Spleen (tissue), 11 donors: ENCODE measurements around the gene ARHGEF2. TPM values are rescaled to one million over a fixed set of nuclear protein-coding genes. Genes with fewer than 3 reads are reported as not detected.
A peak's percentile ranks its signal among the peaks of the same experiment; 100 is the strongest.

Source experiments
- DNase-seq: peaks from one replicate; pipeline ENCODE4 v3.0.0-alpha.2; 2020
- H3K27ac ChIP-seq, 8 donors: fragments of 200-600 bp; sonication (generic) in 7 of 8; 1 replicate in 4 of 8; 2 replicates in 4 of 8; pipeline versions ENCODE4 v1.5.0 to v1.8.0; 2016 to 2021; ENCODE audit warnings: inconsistent platforms in 4 of 8, mild to moderate bottlenecking in 4 of 8, moderate library complexity in 1 of 8
- H3K27me3 ChIP-seq, 7 donors: fragments of 200-600 bp; sonication (generic) in 6 of 7; replicated peaks in 1 of 7; 1 replicate in 4 of 7; 2 replicates in 3 of 7; pipeline versions ENCODE4 v1.5.0 to v1.8.0; 2016 to 2021; ENCODE audit warnings: inconsistent platforms in 3 of 7, mild to moderate bottlenecking in 1 of 7
- H3K36me3 ChIP-seq, 6 donors: fragments of 200-600 bp; sonication (generic) in 5 of 6; 1 replicate in 4 of 6; 2 replicates in 2 of 6; pipeline versions ENCODE4 v1.5.0 to v1.8.0; 2016 to 2021; ENCODE audit warnings: inconsistent platforms in 2 of 6
- H3K4me1 ChIP-seq, 6 donors: fragments of 200-600 bp; sonication (generic) in 5 of 6; 1 replicate in 3 of 6; 2 replicates in 3 of 6; pipeline versions ENCODE4 v1.5.0 to v1.8.0; 2016 to 2021; ENCODE audit warnings: inconsistent platforms in 3 of 6
- H3K4me3 ChIP-seq, 8 donors: fragments of 200-600 bp; sonication (generic) in 7 of 8; 1 replicate in 4 of 8; 2 replicates in 4 of 8; pipeline versions ENCODE4 v1.5.0 to v1.8.0; 2016 to 2021; ENCODE audit warnings: inconsistent platforms in 4 of 8, mild to moderate bottlenecking in 4 of 8, moderate library complexity in 2 of 8
- H3K9me3 ChIP-seq, 8 donors: fragments of 200-600 bp; sonication (generic) in 7 of 8; 1 replicate in 4 of 8; 2 replicates in 4 of 8; pipeline versions ENCODE4 v1.5.0 to v1.8.0; 2016 to 2021; ENCODE audit warnings: inconsistent platforms in 4 of 8
- POLR2A ChIP-seq, 3 donors: fragments of 450-650 bp; IDR thresholded peaks; one replicate each; pipeline ENCODE4 v1.5.1; 2017; ENCODE audit warnings: antibody characterized with exemption in 3 of 3, mild to moderate bottlenecking in 1 of 3
- POLR2AphosphoS5 ChIP-seq, 3 donors: sonication (generic); formaldehyde crosslinking; IDR thresholded peaks; one replicate each; pipeline ENCODE4 v1.5.1; 2017; ENCODE audit warnings: antibody characterized with exemption in 3 of 3
- WGBS, 5 donors: extraction: QIAGEN DNeasy Blood & Tissue Kit in 3 of 5; methylation state at CpG; one replicate each; pipeline versions ENCODE4 v1.1.5 to v1.1.7; 2013 to 2018; 5-methylcytosine and 5-hydroxymethylcytosine counted together
- intact Hi-C: fragments of 100-400 bp; cut with DNase I; formaldehyde crosslinking; loops from one replicate; pipeline ENCODE4 v1.15.0; 2023; ENCODE audit warnings: low total_unique reads
- polyA plus RNA-seq, 3 donors: library from polyadenylated mRNA; stranded (reverse); fragments of 200-250 nt; gene quantifications; one replicate each; pipeline ENCODE4 v1.2.1, GENCODE V29; 2013
- total RNA-seq, 7 donors: library from RNA; depleted of rRNA in 3 of 7; stranded (reverse); fragments of >200 nt in 3 of 7; fragmentation: NEBNext Ultra II Directional in 4 of 7; extraction: Animal tissue kit (Norgen Biotek cat#: 25700) in 4 of 7; gene quantifications; one replicate each; pipeline versions ENCODE4 v1.1.0 to v1.2.1, GENCODE V29; 2016 to 2021
- TF ChIP-seq, protein P1 (sequence below), 11 experiments: fragments of 200-600 bp in 7 of 11; fragments of 450-650 bp in 4 of 11; sonication (generic) in 4 of 11; IDR thresholded peaks in 8 of 11; conservative IDR thresholded peaks in 3 of 11; 1 replicate in 7 of 11; 2 replicates in 4 of 11; pipeline versions ENCODE4 v1.4.0 to v1.8.0; 2016 to 2021; ENCODE audit warnings: antibody characterized with exemption in 11 of 11, inconsistent platforms in 4 of 11, mild to moderate bottlenecking in 1 of 11
- donor health status: healthy with polysubstance abuse.
- donor health status: DM: no; HTN: no; CAD: no; lungs with moderate emphysema.
- donor health status: DM: no; HTN: no; CAD: no.
- donor health status: Bipolar disorder and iron deficiency.
- donor health status: healthy.
- donor health status: DM: no; HTN: no; CAD: no.
- donor health status: DM: yes; HTN: yes; CAD: no.

Gene ARHGEF2
- total and polyA plus RNA-seq, 10 donors: 45.1 to 228 (median 167) TPM

DNA sequence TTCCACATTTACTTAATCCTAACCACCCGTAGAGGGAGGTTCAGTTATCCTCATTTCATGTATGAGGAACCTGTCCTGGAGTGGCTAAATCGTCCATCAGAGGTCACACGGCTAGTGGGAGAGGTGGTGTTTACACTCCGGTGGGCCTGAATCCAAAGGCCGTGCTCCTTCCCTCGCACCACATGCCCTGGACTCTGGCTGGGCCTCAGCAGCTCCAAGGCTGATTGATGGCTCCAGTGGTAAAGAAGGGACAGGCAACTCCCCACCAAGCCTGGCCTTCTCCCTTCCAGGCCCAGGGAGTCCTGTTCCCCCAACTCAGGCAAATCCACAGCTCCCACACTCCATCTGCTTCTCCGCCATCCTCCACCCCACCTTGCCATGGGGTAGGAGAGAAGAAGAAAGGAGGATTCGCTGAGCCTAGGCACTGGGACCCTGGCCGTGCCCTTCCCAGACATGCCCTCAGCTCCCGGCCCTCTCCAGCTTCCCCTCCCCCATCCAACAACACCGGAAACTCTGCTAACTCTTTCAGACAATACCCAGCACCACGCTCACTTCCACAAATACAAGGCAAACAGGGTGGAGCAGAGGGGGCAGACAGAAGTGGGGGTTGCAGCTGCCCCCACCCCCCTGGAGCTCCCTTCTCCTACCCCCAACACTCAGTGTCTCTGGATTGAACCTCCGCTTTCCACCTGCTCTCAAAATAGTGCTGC, 10.9 kb downstream of the ARHGEF2 start:
- Histone ChIP-seq H3K4me3 (peak overlapping the region in 3 of 8 donors; percentile 0 to 41 (median 13)), H3K27ac (peak overlapping the region; percentile 55 to 99 (median 92)), H3K36me3 (peaks cover 3 to 89% (median 61%) of the 10 kb centered on the region in 6 donors), H3K4me1 (peaks cover 66 to 97% (median 83%) of the 10 kb centered on the region in 6 donors), H3K9me3 (no peaks in the 10 kb centered on the region), H3K27me3 (no peaks in the 10 kb centered on the region)
- WGBS, 5 donors: 26 to 43% (median 29%) methylated on average over 10 to 13 of the region's 13 CpGs
- peak; percentile 79 for DNase-seq
- TF ChIP-seq POLR2AphosphoS5 (IDR thresholded peaks at IDR 0.05) (peak; percentile 56 to 59 (median 57)), POLR2A (IDR thresholded peaks at IDR 0.05) (no peak)
- intact Hi-C loops: no loop called here

DNA sequence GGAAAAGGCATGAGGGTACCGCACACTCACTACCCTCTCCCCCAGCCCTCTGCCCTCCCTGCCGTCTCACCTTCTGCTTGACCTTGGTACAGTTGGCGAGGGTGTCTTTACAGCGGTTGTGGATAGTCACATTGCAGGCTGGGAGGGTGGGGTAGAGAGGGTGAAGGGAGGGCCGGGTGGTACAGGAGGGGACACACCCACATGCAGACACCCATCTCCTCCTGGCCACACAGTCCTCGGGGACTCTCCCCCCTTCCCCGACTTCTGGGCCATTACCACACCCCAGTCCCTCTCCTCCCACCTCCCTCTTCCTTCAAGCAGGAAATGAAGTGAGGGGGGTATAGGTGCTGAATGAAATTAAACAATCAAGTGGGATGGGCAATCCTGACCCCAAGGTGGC, 11.6 kb downstream of the ARHGEF2 start:
- WGBS, 5 donors: 30 to 47% (median 41%) methylated on average over 6 to 7 of the region's 7 CpGs
- Histone ChIP-seq H3K9me3 (no peaks in the 10 kb centered on the region), H3K4me3 (peak overlapping the region in 1 of 8 donors; percentile 41), H3K27ac (peak overlapping the region; percentile 55 to 99 (median 92)), H3K27me3 (no peaks in the 10 kb centered on the region), H3K4me1 (peaks cover 66 to 97% (median 83%) of the 10 kb centered on the region in 6 donors), H3K36me3 (peaks cover 3 to 89% (median 69%) of the 10 kb centered on the region in 6 donors)
- TF ChIP-seq, protein P1, sequence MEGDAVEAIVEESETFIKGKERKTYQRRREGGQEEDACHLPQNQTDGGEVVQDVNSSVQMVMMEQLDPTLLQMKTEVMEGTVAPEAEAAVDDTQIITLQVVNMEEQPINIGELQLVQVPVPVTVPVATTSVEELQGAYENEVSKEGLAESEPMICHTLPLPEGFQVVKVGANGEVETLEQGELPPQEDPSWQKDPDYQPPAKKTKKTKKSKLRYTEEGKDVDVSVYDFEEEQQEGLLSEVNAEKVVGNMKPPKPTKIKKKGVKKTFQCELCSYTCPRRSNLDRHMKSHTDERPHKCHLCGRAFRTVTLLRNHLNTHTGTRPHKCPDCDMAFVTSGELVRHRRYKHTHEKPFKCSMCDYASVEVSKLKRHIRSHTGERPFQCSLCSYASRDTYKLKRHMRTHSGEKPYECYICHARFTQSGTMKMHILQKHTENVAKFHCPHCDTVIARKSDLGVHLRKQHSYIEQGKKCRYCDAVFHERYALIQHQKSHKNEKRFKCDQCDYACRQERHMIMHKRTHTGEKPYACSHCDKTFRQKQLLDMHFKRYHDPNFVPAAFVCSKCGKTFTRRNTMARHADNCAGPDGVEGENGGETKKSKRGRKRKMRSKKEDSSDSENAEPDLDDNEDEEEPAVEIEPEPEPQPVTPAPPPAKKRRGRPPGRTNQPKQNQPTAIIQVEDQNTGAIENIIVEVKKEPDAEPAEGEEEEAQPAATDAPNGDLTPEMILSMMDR (IDR thresholded peaks at IDR 0.05 in 8 of 11, conservative IDR thresholded peaks at IDR 0.05 in 3 of 11): no peak
- no peak for TF ChIP-seq POLR2AphosphoS5 (IDR thresholded peaks at IDR 0.05)
- TF ChIP-seq POLR2A (IDR thresholded peaks at IDR 0.05): no peak
- intact Hi-C loops: no loop called here
- DNase-seq: no peak

DNA sequence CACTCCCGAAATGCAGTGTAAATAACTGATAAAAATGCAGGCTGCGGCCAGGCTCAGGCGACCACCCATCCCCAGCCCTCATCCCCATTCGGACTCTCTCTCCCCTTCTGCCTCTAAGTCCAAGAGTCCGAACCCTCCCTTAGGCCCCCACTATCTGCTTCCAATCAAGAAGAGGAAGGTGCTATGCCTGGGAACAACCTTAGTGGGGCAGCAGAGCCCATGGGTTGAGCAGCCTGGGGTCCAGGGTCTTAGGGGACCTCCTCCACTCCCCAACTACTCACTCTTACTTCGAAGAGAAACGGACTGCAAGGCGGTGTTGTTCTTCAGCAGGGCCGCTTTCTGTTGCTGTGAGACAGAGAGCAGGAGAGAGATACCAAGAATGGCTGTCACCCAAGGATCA, 12.2 kb downstream of the ARHGEF2 start:
- peak overlapping the region; percentile 55 to 99 (median 92) for H3K27ac ChIP-seq
- no peak for DNase-seq
- H3K4me3 ChIP-seq: no peak overlapping the region
- peaks cover 3 to 93% (median 75%) of the 10 kb centered on the region in 6 donors for H3K36me3 ChIP-seq
- H3K9me3 ChIP-seq: no peaks in the 10 kb centered on the region
- no peaks in the 10 kb centered on the region for H3K27me3 ChIP-seq
- TF ChIP-seq POLR2AphosphoS5 (IDR thresholded peaks at IDR 0.05): no peak
- TF ChIP-seq, protein P1 (IDR thresholded peaks at IDR 0.05 in 8 of 11, conservative IDR thresholded peaks at IDR 0.05 in 3 of 11): peak in 1 of 11 experiments; percentile 9
- intact Hi-C loops: no loop called here
- 84 to 90% (median 89%) methylated on average over 9 of the region's 9 CpGs for WGBS, 5 donors
- H3K4me1 ChIP-seq: peaks cover 64 to 97% (median 83%) of the 10 kb centered on the region in 6 donors

DNA sequence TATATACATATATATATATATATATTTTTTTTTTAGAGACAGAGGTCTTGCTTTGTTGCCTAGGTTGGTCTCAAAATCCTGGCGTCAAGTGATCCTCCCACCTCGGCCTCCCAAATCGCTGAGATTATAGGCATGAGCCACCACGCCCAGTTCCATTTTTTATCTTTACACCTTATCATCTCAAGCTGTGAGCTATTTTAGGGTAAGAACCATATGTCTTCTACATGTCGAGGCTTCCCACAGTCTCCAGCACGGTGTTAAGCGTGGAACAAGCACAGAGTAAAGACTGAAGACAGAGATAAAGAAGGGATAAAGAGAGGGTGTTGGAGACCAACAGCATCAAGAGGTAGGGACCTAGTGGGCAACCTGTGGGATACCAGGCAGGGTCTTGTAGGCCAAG, 14.2 kb downstream of the ARHGEF2 start:
- Histone ChIP-seq H3K36me3 (peaks cover 3 to 100% (median 93%) of the 10 kb centered on the region in 6 donors), H3K27me3 (no peaks in the 10 kb centered on the region), H3K4me3 (no peak overlapping the region), H3K4me1 (peaks cover 45 to 97% (median 83%) of the 10 kb centered on the region in 6 donors), H3K27ac (peak overlapping the region in 2 of 8 donors; percentile 99), H3K9me3 (no peaks in the 10 kb centered on the region)
- WGBS, 5 donors: 87 to 92% (median 91%) methylated on average over 7 of the region's 7 CpGs
- no peak for DNase-seq
- intact Hi-C loops: no loop called here
- peak in 1 of 3 donors; percentile 14 for TF ChIP-seq POLR2AphosphoS5 (IDR thresholded peaks at IDR 0.05)
- TF ChIP-seq, protein P1 (IDR thresholded peaks at IDR 0.05 in 8 of 11, conservative IDR thresholded peaks at IDR 0.05 in 3 of 11): no peak
